H1 (cell line): ENCODE results near the gene NID2. TPM values are rescaled to one million over a fixed set of nuclear protein-coding genes. Genes with fewer than 3 reads are reported as not detected.

Source experiments
- CTCF ChIA-PET: fragments of 300-600 bp; sonication (Branson Sonifier 250); formaldehyde crosslinking; loops from one replicate; lab custom pipeline; 2021; ENCODE audit not compliant: partially characterized antibody; lab: Charles Lee
- POLR2A ChIA-PET: fragments of 300-600 bp; sonication (Branson Sonifier 250); formaldehyde crosslinking; loops from one replicate; lab custom pipeline; 2021; ENCODE audit warnings: inconsistent platforms; ENCODE audit not compliant: partially characterized antibody; lab: Charles Lee
- DNase-seq, 2 experiments: peaks; one replicate each; pipeline versions ENCODE4 v3.0.0 to v3.0.0-alpha.2; 2010 to 2022; ENCODE audit warnings: low spot score in 2 of 2, low read depth in 1 of 2, mixed read lengths in 1 of 2
- FAIRE-seq: peaks from 2 replicates; lab custom pipeline; 2011; peaks lifted over from hg19 to GRCh38; lab: Jason Lieb, UNC
- H2AFZ ChIP-seq: 2 replicates; pipeline ENCODE4 v1.8.1; 2012; ENCODE audit warnings: low read length, inconsistent platforms
- H2AK5ac ChIP-seq: 2 replicates; pipeline ENCODE4 v1.6.1; 2013; ENCODE audit warnings: low read depth, low read length
- H2BK120ac ChIP-seq: replicated peaks from 2 replicates; pipeline ENCODE3; 2013; ENCODE audit warnings: low read depth, low read length, inconsistent platforms
- H2BK12ac ChIP-seq: 2 replicates; pipeline ENCODE4 v1.6.1; 2013; ENCODE audit warnings: low read depth, low read length
- H2BK15ac ChIP-seq: 2 replicates; pipeline ENCODE4 v1.6.1; 2013; ENCODE audit warnings: low read length
- H2BK20ac ChIP-seq: 2 replicates; pipeline ENCODE4 v1.6.1; 2013; ENCODE audit warnings: low read length
- H2BK5ac ChIP-seq: 2 replicates; pipeline ENCODE4 v1.6.1; 2013; ENCODE audit warnings: low read depth, low read length
- H3K14ac ChIP-seq: 2 replicates; pipeline ENCODE4 v1.6.1; 2013; ENCODE audit warnings: inconsistent platforms; ENCODE audit not compliant: insufficient read length
- H3K18ac ChIP-seq: 2 replicates; pipeline ENCODE4 v1.6.1; 2013; ENCODE audit warnings: low read length; ENCODE audit errors: extremely low read depth
- H3K23ac ChIP-seq: 2 replicates; pipeline ENCODE4 v1.6.1; 2013; ENCODE audit warnings: inconsistent platforms; ENCODE audit not compliant: insufficient read length
- H3K23me2 ChIP-seq: 2 replicates; pipeline ENCODE4 v1.6.1; 2013; ENCODE audit warnings: low read depth, low read length
- H3K27ac ChIP-seq: 2 replicates; pipeline ENCODE4 v1.6.1; 2011; ENCODE audit warnings: low read depth, low read length, inconsistent platforms
- H3K27me3 ChIP-seq, 4 experiments: replicated peaks in 1 of 4; 1 replicate in 1 of 4; 2 replicates in 3 of 4; pipeline versions ENCODE4 v1.6.1 to v1.8.1; 2011 to 2013; ENCODE audit warnings: low read length in 3 of 4, mild to moderate bottlenecking in 3 of 4, inconsistent platforms in 2 of 4, mixed read lengths in 2 of 4, moderate library complexity in 1 of 4; ENCODE audit not compliant: control insufficient read depth in 3 of 4, insufficient read depth in 3 of 4; ENCODE audit errors: extremely low read depth in 1 of 4
- H3K36me3 ChIP-seq, 4 experiments: 2 replicates each; pipeline versions ENCODE4 v1.6.1 to v1.8.1; 2011 to 2013; ENCODE audit warnings: mild to moderate bottlenecking in 4 of 4, low read length in 3 of 4, moderate library complexity in 2 of 4, control low read depth in 1 of 4, inconsistent platforms in 1 of 4; ENCODE audit not compliant: insufficient read depth in 4 of 4, control insufficient read depth in 2 of 4
- H3K4ac ChIP-seq: replicated peaks from 2 replicates; pipeline ENCODE3; 2013; ENCODE audit warnings: low read length, low read depth, mixed read lengths, inconsistent platforms; ENCODE audit not compliant: insufficient read length
- H3K4me1 ChIP-seq, 4 experiments: replicated peaks in 1 of 4; 1 replicate in 1 of 4; 2 replicates in 3 of 4; pipeline versions ENCODE4 v1.6.1 to v1.8.1; 2011 to 2013; ENCODE audit warnings: low read length in 3 of 4, inconsistent platforms in 2 of 4, mixed read lengths in 1 of 4; ENCODE audit not compliant: insufficient read depth in 4 of 4, control insufficient read depth in 3 of 4
- H3K4me2 ChIP-seq, 2 experiments: 2 replicates each; pipeline versions ENCODE4 v1.6.1 to v1.8.1; 2011 to 2013; ENCODE audit warnings: low read depth in 2 of 2, low read length in 2 of 2, control low read depth in 1 of 2, inconsistent platforms in 1 of 2, mild to moderate bottlenecking in 1 of 2; ENCODE audit not compliant: insufficient read depth in 1 of 2
- H3K4me3 ChIP-seq, 4 experiments: fragments of 200-600, 300-600 bp in 1 of 4; sonication (generic), shearing (Covaris generic), sonication (Bioruptor Twin) in 1 of 4; 2 replicates each; pipeline versions ENCODE4 v1.5.1 to v1.8.1; 2011 to 2016; ENCODE audit warnings: low read length in 4 of 4, low read depth in 3 of 4, control low read depth in 2 of 4, inconsistent platforms in 2 of 4, mild to moderate bottlenecking in 2 of 4, mixed read lengths in 1 of 4, moderate library complexity in 1 of 4; ENCODE audit not compliant: insufficient read depth in 2 of 4; ENCODE audit errors: extremely low read depth in 1 of 4
- H3K56ac ChIP-seq: replicated peaks from 2 replicates; pipeline ENCODE3; 2013; ENCODE audit warnings: low read depth, mild to moderate bottlenecking, mixed read lengths, low read length, inconsistent platforms; ENCODE audit not compliant: insufficient read length
- H3K79me1 ChIP-seq: 2 replicates; pipeline ENCODE4 v1.6.1; 2013; ENCODE audit warnings: low read depth, low read length, control low read depth
- H3K79me2 ChIP-seq, 2 experiments: 2 replicates each; pipeline versions ENCODE4 v1.6.1 to v1.8.1; 2012 to 2013; ENCODE audit warnings: low read length in 2 of 2, mild to moderate bottlenecking in 2 of 2, inconsistent platforms in 1 of 2; ENCODE audit not compliant: insufficient read depth in 2 of 2, control insufficient read depth in 1 of 2
- H3K9ac ChIP-seq, 4 experiments: replicated peaks in 1 of 4; 1 replicate in 1 of 4; 2 replicates in 3 of 4; pipeline versions ENCODE4 v1.6.1 to v1.8.1; 2011 to 2013; ENCODE audit warnings: low read depth in 3 of 4, low read length in 3 of 4, control low read depth in 2 of 4, mild to moderate bottlenecking in 2 of 4, moderate library complexity in 2 of 4, inconsistent platforms in 1 of 4; ENCODE audit errors: extremely low read depth in 1 of 4
- H3K9me3 ChIP-seq, 2 experiments: 2 replicates each; pipeline versions ENCODE4 v1.6.1 to v1.8.1; 2012 to 2013; ENCODE audit warnings: mild to moderate bottlenecking in 2 of 2, moderate library complexity in 2 of 2, control low read depth in 1 of 2, inconsistent platforms in 1 of 2, low read depth in 1 of 2, low read length in 1 of 2, mixed read lengths in 1 of 2; ENCODE audit not compliant: insufficient read depth in 2 of 2
- H4K20me1 ChIP-seq, 2 experiments: replicated peaks in 1 of 2; 2 replicates each; pipeline versions ENCODE3 to v1.8.1; 2011 to 2013; ENCODE audit warnings: inconsistent platforms in 2 of 2, low read length in 2 of 2, mild to moderate bottlenecking in 1 of 2; ENCODE audit not compliant: insufficient read depth in 2 of 2, control insufficient read depth in 1 of 2
- H4K5ac ChIP-seq: 2 replicates; pipeline ENCODE4 v1.6.1; 2013; ENCODE audit warnings: low read length, low read depth, mixed read lengths, inconsistent platforms; ENCODE audit not compliant: insufficient read length
- H4K8ac ChIP-seq: 2 replicates; pipeline ENCODE4 v1.8.0; 2013; ENCODE audit warnings: mild to moderate bottlenecking, moderate library complexity, low read length, inconsistent platforms; ENCODE audit not compliant: insufficient read depth; ENCODE audit errors: extremely low read depth
- H4K91ac ChIP-seq: replicated peaks from 2 replicates; pipeline ENCODE3; 2013; ENCODE audit warnings: low read length, mixed read lengths, inconsistent platforms; ENCODE audit not compliant: insufficient read length
- ASH2L ChIP-seq: fragments of 200-600, 300-600 bp; sonication (generic); IDR thresholded peaks from one replicate; pipeline ENCODE4 v1.7.1; 2017; ENCODE audit warnings: low read length
- ATF2 ChIP-seq: IDR thresholded peaks from 2 replicates; pipeline ENCODE4 v1.6.1; 2012; ENCODE audit warnings: low read length, inconsistent platforms
- GTF2F1 ChIP-seq: IDR thresholded peaks from 2 replicates; pipeline ENCODE4 v1.6.1; 2012; ENCODE audit warnings: low read depth, low read length, improper control_type of control experiment, borderline replicate concordance
- HDAC2 ChIP-seq, 2 experiments: fragments of 300-600 bp in 1 of 2; sonication (generic) in 1 of 2; IDR thresholded peaks; 2 replicates each; pipeline ENCODE4 v1.6.1; 2011 to 2012; ENCODE audit warnings: low read depth in 2 of 2, low read length in 2 of 2, mild to moderate bottlenecking in 2 of 2, moderate library complexity in 2 of 2, borderline replicate concordance in 1 of 2, inconsistent platforms in 1 of 2
- KDM1A ChIP-seq: fragments of 200-600, 300-600 bp; sonication (generic); IDR thresholded peaks from 2 replicates; pipeline ENCODE4 v1.7.1; 2016; ENCODE audit warnings: mild to moderate bottlenecking, low read length, borderline replicate concordance
- KDM5A ChIP-seq: fragments of 200-600 bp; IDR thresholded peaks from 2 replicates; pipeline ENCODE4 v1.7.1; 2012; ENCODE audit warnings: mild to moderate bottlenecking, low read length, inconsistent platforms, mixed read lengths
- RNF2 ChIP-seq: fragments of 200-900, 300-1000 bp; sonication (generic); IDR thresholded peaks from 2 replicates; pipeline ENCODE4 v1.7.1; 2016; ENCODE audit warnings: borderline replicate concordance, low read depth, mild to moderate bottlenecking, antibody characterized with exemption, low read length; ENCODE audit not compliant: poor library complexity, severe bottlenecking; ENCODE audit errors: missing control alignments
- SIX5 ChIP-seq: IDR thresholded peaks from 2 replicates; pipeline ENCODE4 v1.6.1; 2011; ENCODE audit warnings: mild to moderate bottlenecking, low read depth, low read length
- YY1 ChIP-seq: IDR thresholded peaks from 2 replicates; pipeline ENCODE4 v1.6.1; 2011; ENCODE audit warnings: low read depth, mild to moderate bottlenecking, low read length
- WGBS, 2 experiments: shearing (Covaris generic) in 1 of 2; methylation state at CpG; one replicate each; pipeline versions ENCODE4 v1.1.6 to v1.1.7; 2013 to 2015; ENCODE audit warnings: low lambda C conversion rate in 2 of 2, mixed read lengths in 2 of 2, inconsistent platforms in 1 of 2, low coverage in 1 of 2, missing lambda C conversion rate in 1 of 2; ENCODE audit not compliant: insufficient replicate concordance in 2 of 2, insufficient coverage in 1 of 2, insufficient read length in 1 of 2; ENCODE audit errors: extremely low coverage in 1 of 2, missing lambda C conversion rate in 1 of 2; 5-methylcytosine and 5-hydroxymethylcytosine counted together
- polyA plus RNA-seq, 7 experiments: library from polyadenylated mRNA; depleted of rRNA in 3 of 7; stranded (reverse) in 5 of 7; unstranded in 2 of 7; fragments of >200 nt in 5 of 7; fragments of 200-250 nt in 2 of 7; gene quantifications; 1 replicate in 5 of 7; 2 replicates in 1 of 7; 4 replicates in 1 of 7; pipeline versions ENCODE4 v1.2.1 to v1.2.3, GENCODE V29; 2011 to 2013; ENCODE audit warnings: missing spikeins in 2 of 7, mixed read lengths in 2 of 7
- total RNA-seq: library from RNA; stranded (reverse); fragmentation: NEBNext Ultra II Directional; extraction: Animal tissue kit (Norgen Biotek cat#: 25700); gene quantifications from 2 replicates; pipeline ENCODE4 v1.2.1, GENCODE V29; 2021

Gene NID2
- total and polyA plus RNA-seq, 2 of the 8 experiments (the other 6 are each of a cell fraction or from before 2014, with no cell fraction given), result 6.1 to 12.6 TPM

GRCh38 chr14:52054678-52055077 lies 14.2 kb downstream of the NID2 start:
- 55% methylated on average over 1 of the region's 1 CpG; no CpG with 5 or more reads in 1 of the 2 experiments for WGBS, 2 experiments
- no peak overlapping the region for H3K4ac ChIP-seq
- H2AK5ac ChIP-seq, result no peak overlapping the region
- H3K56ac ChIP-seq, result no peak overlapping the region
- no peak for TF ChIP-seq GTF2F1
- TF ChIP-seq RNF2, result no peak
- no peak for TF ChIP-seq YY1
- TF ChIP-seq ASH2L, result no peak
- no peak for TF ChIP-seq SIX5
- TF ChIP-seq HDAC2 (IDR thresholded peaks at IDR 0.05; ENCODE audit: borderline replicate concordance in 1 of 2, low read depth in 2 of 2, low read length in 2 of 2), result no peak
- no peak for TF ChIP-seq KDM5A
- TF ChIP-seq KDM1A, result no peak
- TF ChIP-seq ATF2, result no peak
- H3K9me3 ChIP-seq, result no peaks in the 10 kb centered on the region
- no peak overlapping the region for H3K27ac ChIP-seq
- H3K4me2 ChIP-seq, result no peak overlapping the region
- H2BK120ac ChIP-seq, result no peak overlapping the region
- no peaks in the 10 kb centered on the region for H3K4me1 ChIP-seq
- H3K23ac ChIP-seq, result no peak overlapping the region
- H2BK15ac ChIP-seq, result no peak overlapping the region
- no peak overlapping the region for H3K9ac ChIP-seq
- no peaks in the 10 kb centered on the region for H3K79me2 ChIP-seq
- no peak overlapping the region for H2BK12ac ChIP-seq
- DNase-seq, result no peak
- no peaks in the 10 kb centered on the region for H3K27me3 ChIP-seq
- ChIA-PET POLR2A (interaction anchor here (1.2 kb wide), 1 partner anchor 17 kb away, joined by 3 read pairs; no protein-coding TSS in a partner anchor), CTCF (interaction anchor here (1.1 to 2.8 kb wide), 3 partner anchors 9 to 78 kb away, joined by 3 to 16 read pairs (median 3); no protein-coding TSS in a partner anchor)
- no peaks in the 10 kb centered on the region for H3K79me1 ChIP-seq
- no peaks in the 10 kb centered on the region for H3K23me2 ChIP-seq
- no peak overlapping the region for H2AFZ ChIP-seq
- H3K18ac ChIP-seq, result no peak overlapping the region
- H3K4me3 ChIP-seq, result no peak overlapping the region
- H2BK20ac ChIP-seq, result no peak overlapping the region
- H4K8ac ChIP-seq, result no peak overlapping the region
- no peak for FAIRE-seq
- no peaks in the 10 kb centered on the region for H3K36me3 ChIP-seq
- H4K91ac ChIP-seq, result no peak overlapping the region
- H4K20me1 ChIP-seq, result no peaks in the 10 kb centered on the region
- H4K5ac ChIP-seq, result no peak overlapping the region
- H3K14ac ChIP-seq, result no peak overlapping the region
- H2BK5ac ChIP-seq, result no peak overlapping the region
